Testis (tissue), 2 donors: Measurements from ENCODE around the gene KDM1B.

Experiments used
- CTCF ChIP-seq, 3 experiments: fragments of 450-650 bp in 2 of 3; fragments of 200-600 bp in 1 of 3; sonication (generic) in 1 of 3; IDR thresholded peaks; one replicate each; pipeline ENCODE4 v1.5.1; 2016 to 2019; ENCODE audit warnings: antibody characterized with exemption in 3 of 3, mild to moderate bottlenecking in 2 of 3, moderate library complexity in 1 of 3
- POLR2A ChIP-seq: fragments of 450-650 bp; IDR thresholded peaks from one replicate; pipeline ENCODE4 v1.6.1; 2017; ENCODE audit warnings: antibody characterized with exemption, mild to moderate bottlenecking, moderate library complexity

DNA sequence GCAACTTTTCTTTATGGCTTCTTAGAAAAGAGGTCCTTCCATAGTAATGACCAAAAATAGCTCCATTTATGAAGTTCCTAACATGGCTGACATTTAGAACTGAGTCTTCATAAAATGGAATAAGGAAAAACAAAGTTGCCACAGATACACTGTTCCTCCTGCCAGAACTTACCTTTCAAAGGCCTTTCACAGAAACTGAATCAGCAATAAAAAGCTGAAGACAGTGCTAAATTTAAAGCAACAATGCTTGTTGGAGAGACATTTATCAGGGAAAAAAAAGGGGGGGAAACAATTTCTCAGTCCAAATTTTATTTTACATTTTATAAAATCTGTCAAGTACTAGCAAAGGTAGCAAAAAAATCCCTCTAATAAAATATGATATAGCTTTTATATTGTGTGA lies 91.8 kb downstream of the KDM1B start:
- no peak for TF ChIP-seq CTCF (IDR thresholded peaks at IDR 0.05)
- no peak for TF ChIP-seq POLR2A
